ENCODE results near the gene ATP1A1. TPM values are rescaled to one million over a fixed set of nuclear protein-coding genes. Genes with fewer than 3 reads are reported as not detected.

ATP1A1 gene
- polyA plus RNA-seq, 3 donors = 32.3 to 135 (median 32.7) TPM

GRCh38 chr1:116380499-116381242 lies 7.6 kb downstream of the ATP1A1 start:
- H3K27ac ChIP-seq (ENCODE audit: low read depth in 1 of 2, low read length in 2 of 2) = peak overlapping the region; percentile 46 to 97
- no CpG with 5 or more reads among the region's 7 CpGs for WGBS (ENCODE audit: insufficient coverage)
- peaks cover 56% of the 10 kb centered on the region for H4K20me1 ChIP-seq (ENCODE audit: insufficient read depth, low read length)
- peak overlapping the region; percentile 44 for H3K4me2 ChIP-seq (replicated peaks; ENCODE audit: extremely low read depth, low read length, poor library complexity, severe bottlenecking)
- Mint-ChIP-seq H3K27me3 (ENCODE audit: low read depth in 3 of 3) (no peaks in the 10 kb centered on the region), H3K4me1 (peaks cover 69% of the 10 kb centered on the region), H3K9me3 (peaks cover 0 to 2% (median 0%) of the 10 kb centered on the region in 7 donors), H3K4me3 (peak overlapping the region in 1 of 2 donors; percentile 69), H3K36me3 (peaks cover 26 to 35% of the 10 kb centered on the region in 2 donors), H3K27ac (peak overlapping the region; percentile 91 to 98 (median 97))
- TF ChIP-seq, protein P1, sequence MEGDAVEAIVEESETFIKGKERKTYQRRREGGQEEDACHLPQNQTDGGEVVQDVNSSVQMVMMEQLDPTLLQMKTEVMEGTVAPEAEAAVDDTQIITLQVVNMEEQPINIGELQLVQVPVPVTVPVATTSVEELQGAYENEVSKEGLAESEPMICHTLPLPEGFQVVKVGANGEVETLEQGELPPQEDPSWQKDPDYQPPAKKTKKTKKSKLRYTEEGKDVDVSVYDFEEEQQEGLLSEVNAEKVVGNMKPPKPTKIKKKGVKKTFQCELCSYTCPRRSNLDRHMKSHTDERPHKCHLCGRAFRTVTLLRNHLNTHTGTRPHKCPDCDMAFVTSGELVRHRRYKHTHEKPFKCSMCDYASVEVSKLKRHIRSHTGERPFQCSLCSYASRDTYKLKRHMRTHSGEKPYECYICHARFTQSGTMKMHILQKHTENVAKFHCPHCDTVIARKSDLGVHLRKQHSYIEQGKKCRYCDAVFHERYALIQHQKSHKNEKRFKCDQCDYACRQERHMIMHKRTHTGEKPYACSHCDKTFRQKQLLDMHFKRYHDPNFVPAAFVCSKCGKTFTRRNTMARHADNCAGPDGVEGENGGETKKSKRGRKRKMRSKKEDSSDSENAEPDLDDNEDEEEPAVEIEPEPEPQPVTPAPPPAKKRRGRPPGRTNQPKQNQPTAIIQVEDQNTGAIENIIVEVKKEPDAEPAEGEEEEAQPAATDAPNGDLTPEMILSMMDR (IDR thresholded peaks at IDR 0.05) = no peak
- no peaks in the 10 kb centered on the region for H3K9me3 ChIP-seq (replicated peaks in 1 of 2; ENCODE audit: control insufficient read depth in 1 of 2, insufficient read depth in 1 of 2, low read length in 2 of 2)
- H3K36me3 ChIP-seq (replicated peaks in 1 of 2; ENCODE audit: control insufficient read depth in 1 of 2, insufficient read depth in 2 of 2, low read length in 2 of 2) = peaks cover 17 to 21% of the 10 kb centered on the region in 2 donors
- H3K4me1 ChIP-seq (ENCODE audit: control insufficient read depth in 1 of 2, insufficient read depth in 2 of 2, low read length in 2 of 2) = peaks cover 60 to 63% of the 10 kb centered on the region in 2 donors
- peak overlapping the region; percentile 30 for H3K9ac ChIP-seq (ENCODE audit: insufficient read depth, low read length, poor library complexity, severe bottlenecking)
- DNase-seq = peak; percentile 74 to 92 (median 84)
- H3K27me3 ChIP-seq (ENCODE audit: control insufficient read depth in 2 of 2, insufficient read depth in 2 of 2, low read length in 2 of 2) = no peaks in the 10 kb centered on the region
- H2AFZ ChIP-seq (ENCODE audit: insufficient read depth, low read depth, low read length, poor library complexity, severe bottlenecking) = no peak overlapping the region
- intact Hi-C loops (cut with micrococcal nuclease) = no loop called here
- H3K79me2 ChIP-seq (ENCODE audit: insufficient read depth, low read length) = peaks cover 82% of the 10 kb centered on the region
- H3K4me3 ChIP-seq (replicated peaks in 1 of 3; ENCODE audit: low read depth in 2 of 3, low read length in 3 of 3) = peak overlapping the region in 1 of 3 experiments; percentile 33

GRCh38 chr1:116382321-116382720 lies 9.3 kb downstream of the ATP1A1 start:
- H3K27ac ChIP-seq (ENCODE audit: low read depth in 1 of 2, low read length in 2 of 2) = no peak overlapping the region
- H3K4me2 ChIP-seq (replicated peaks; ENCODE audit: extremely low read depth, low read length, poor library complexity, severe bottlenecking) = no peak overlapping the region
- intact Hi-C loops (cut with micrococcal nuclease) = no loop called here
- H3K27ac Mint-ChIP-seq = peak overlapping the region in 2 of 7 donors; percentile 61 to 97
- peaks cover 36 to 46% of the 10 kb centered on the region in 2 donors for H3K36me3 Mint-ChIP-seq
- peaks cover 53% of the 10 kb centered on the region for H3K4me1 Mint-ChIP-seq
- H3K27me3 ChIP-seq (ENCODE audit: control insufficient read depth in 2 of 2, insufficient read depth in 2 of 2, low read length in 2 of 2) = no peaks in the 10 kb centered on the region
- WGBS (ENCODE audit: insufficient coverage) = no CpG with 5 or more reads among the region's 2 CpGs
- H3K79me2 ChIP-seq (ENCODE audit: insufficient read depth, low read length) = peaks cover 66% of the 10 kb centered on the region
- H3K9me3 Mint-ChIP-seq = peaks cover 0 to 2% (median 0%) of the 10 kb centered on the region in 7 donors
- no peak overlapping the region for H3K9ac ChIP-seq (ENCODE audit: insufficient read depth, low read length, poor library complexity, severe bottlenecking)
- no peak overlapping the region for H3K4me3 ChIP-seq (replicated peaks in 1 of 3; ENCODE audit: low read depth in 2 of 3, low read length in 3 of 3)
- peaks cover 48% of the 10 kb centered on the region for H4K20me1 ChIP-seq (ENCODE audit: insufficient read depth, low read length)
- no peaks in the 10 kb centered on the region for H3K27me3 Mint-ChIP-seq (ENCODE audit: low read depth in 3 of 3)
- H3K4me3 Mint-ChIP-seq = no peak overlapping the region
- peaks cover 31 to 37% of the 10 kb centered on the region in 2 donors for H3K36me3 ChIP-seq (replicated peaks in 1 of 2; ENCODE audit: control insufficient read depth in 1 of 2, insufficient read depth in 2 of 2, low read length in 2 of 2)
- TF ChIP-seq, protein P1 (IDR thresholded peaks at IDR 0.05) = no peak
- H3K4me1 ChIP-seq (ENCODE audit: control insufficient read depth in 1 of 2, insufficient read depth in 2 of 2, low read length in 2 of 2) = peaks cover 44 to 46% of the 10 kb centered on the region in 2 donors
- no peak overlapping the region for H2AFZ ChIP-seq (ENCODE audit: insufficient read depth, low read depth, low read length, poor library complexity, severe bottlenecking)
- no peak for DNase-seq
- no peaks in the 10 kb centered on the region for H3K9me3 ChIP-seq (replicated peaks in 1 of 2; ENCODE audit: control insufficient read depth in 1 of 2, insufficient read depth in 1 of 2, low read length in 2 of 2)

All from CD14-positive monocyte (primary cell).